Activated CD8-positive, alpha-beta T cell treated with anti-CD3 and anti-CD28 coated beads for 36 hours (primary cell): ENCODE results near the gene ESYT2. TPM values are rescaled to one million over a fixed set of nuclear protein-coding genes. Genes with fewer than 3 reads are reported as not detected.

ENCODE experiments used
- ATAC-seq: fragments of 200-7000 bp; cut with Tn5 transposase; one replicate; pipeline ENCODE4 v1.10.0; 2021; ENCODE audit warnings: mild to moderate bottlenecking, moderate library complexity
- CTCF ChIA-PET: fragments of 350-600 bp; sonication (Branson Sonifier 250); formaldehyde crosslinking; loops from one replicate; lab custom pipeline; 2021; ENCODE audit warnings: antibody characterized with exemption; lab: Charles Lee
- POLR2A ChIA-PET: fragments of 350-600 bp; sonication (Branson Sonifier 250); formaldehyde crosslinking; loops from one replicate; lab custom pipeline; 2021; ENCODE audit warnings: antibody characterized with exemption; lab: Charles Lee
- DNase-seq: peaks from one replicate; pipeline ENCODE4 v3.0.0-alpha.2; 2020
- H3K27ac Mint-ChIP-seq: one replicate; pipeline ENCODE4 v1.8.0; 2021; ENCODE audit warnings: mild to moderate bottlenecking, mixed read lengths
- H3K27me3 Mint-ChIP-seq: one replicate; pipeline ENCODE4 v1.8.0; 2021; ENCODE audit warnings: mixed read lengths
- H3K36me3 Mint-ChIP-seq: one replicate; pipeline ENCODE4 v1.8.0; 2021; ENCODE audit warnings: low read depth, mixed read lengths
- H3K4me1 Mint-ChIP-seq: one replicate; pipeline ENCODE4 v1.8.0; 2021; ENCODE audit warnings: low read depth, mixed read lengths
- H3K4me3 Mint-ChIP-seq: one replicate; pipeline ENCODE4 v1.8.0; 2021; ENCODE audit warnings: mild to moderate bottlenecking, moderate library complexity, mixed read lengths
- H3K9me3 Mint-ChIP-seq: one replicate; pipeline ENCODE4 v1.8.0; 2021; ENCODE audit warnings: mixed read lengths
- intact Hi-C: fragments of 100-400 bp; cut with micrococcal nuclease; formaldehyde crosslinking; loops from one replicate; pipeline ENCODE4 v1.10.0; 2022
- total RNA-seq, 2 experiments: library from RNA; stranded (reverse); gene quantifications; one replicate each; pipeline ENCODE4 v1.2.3, GENCODE V29; 2021
- TF ChIP-seq, protein P1 (sequence below): fragments of 200-600 bp; IDR thresholded peaks from one replicate; pipeline ENCODE4 v1.8.0; 2022; ENCODE audit warnings: antibody characterized with exemption, mild to moderate bottlenecking

Gene ESYT2
- total RNA-seq, 2 experiments from 2014 or later, result 55.5 to 56.6 TPM

DNA sequence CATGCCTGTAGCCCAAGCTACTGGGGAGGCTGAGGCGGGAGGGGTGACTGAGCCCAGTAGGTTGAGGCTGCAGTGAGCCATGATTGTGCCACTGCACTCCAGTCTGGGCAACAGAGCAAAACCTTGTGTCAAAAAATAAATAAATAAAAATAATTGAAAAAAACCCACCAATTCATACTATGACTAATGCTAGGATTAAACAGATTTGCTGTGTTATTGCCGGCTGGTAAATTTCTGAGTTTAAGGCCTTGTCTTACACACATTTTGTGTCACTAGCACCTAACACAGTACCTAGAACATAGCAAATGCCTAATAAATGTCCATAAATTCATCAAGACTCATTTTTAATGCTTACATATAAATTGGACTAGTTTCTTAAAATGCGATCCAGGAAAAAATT is 8.7 kb downstream of the ESYT2 start:
- Mint-ChIP-seq H3K4me3 (peak overlapping the region; percentile 66), H3K9me3 (no peaks in the 10 kb centered on the region), H3K4me1 (peaks cover 87% of the 10 kb centered on the region), H3K27ac (peak overlapping the region; percentile 98), H3K27me3 (no peaks in the 10 kb centered on the region), H3K36me3 (peaks cover 15% of the 10 kb centered on the region)
- ChIA-PET CTCF (interaction anchor here (0.9 kb wide), 1 partner anchor 8 kb away, joined by 3 read pairs; no protein-coding TSS in a partner anchor), POLR2A (interaction anchor here (2.4 to 5.1 kb wide), 2 partner anchors 9 kb away, joined by 9 to 28 read pairs; partner anchors contain the start of gene ESYT2)
- intact Hi-C loops, result loop anchor here (5.0 kb wide), 1 partner anchor 38 kb away; no protein-coding TSS in a partner anchor
- DNase-seq (peak; percentile 25), ATAC-seq (no peak)
- TF ChIP-seq, protein P1, sequence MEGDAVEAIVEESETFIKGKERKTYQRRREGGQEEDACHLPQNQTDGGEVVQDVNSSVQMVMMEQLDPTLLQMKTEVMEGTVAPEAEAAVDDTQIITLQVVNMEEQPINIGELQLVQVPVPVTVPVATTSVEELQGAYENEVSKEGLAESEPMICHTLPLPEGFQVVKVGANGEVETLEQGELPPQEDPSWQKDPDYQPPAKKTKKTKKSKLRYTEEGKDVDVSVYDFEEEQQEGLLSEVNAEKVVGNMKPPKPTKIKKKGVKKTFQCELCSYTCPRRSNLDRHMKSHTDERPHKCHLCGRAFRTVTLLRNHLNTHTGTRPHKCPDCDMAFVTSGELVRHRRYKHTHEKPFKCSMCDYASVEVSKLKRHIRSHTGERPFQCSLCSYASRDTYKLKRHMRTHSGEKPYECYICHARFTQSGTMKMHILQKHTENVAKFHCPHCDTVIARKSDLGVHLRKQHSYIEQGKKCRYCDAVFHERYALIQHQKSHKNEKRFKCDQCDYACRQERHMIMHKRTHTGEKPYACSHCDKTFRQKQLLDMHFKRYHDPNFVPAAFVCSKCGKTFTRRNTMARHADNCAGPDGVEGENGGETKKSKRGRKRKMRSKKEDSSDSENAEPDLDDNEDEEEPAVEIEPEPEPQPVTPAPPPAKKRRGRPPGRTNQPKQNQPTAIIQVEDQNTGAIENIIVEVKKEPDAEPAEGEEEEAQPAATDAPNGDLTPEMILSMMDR, result no peak

GRCh38 chr7:158819571-158820203 is 9.6 kb downstream of the ESYT2 start:
- ATAC-seq (no peak), DNase-seq (peak; percentile 41)
- intact Hi-C loops, result loop anchor here (5.0 kb wide), 2 partner anchors 37 to 117 kb away; partner anchors contain the start of gene NCAPG2
- no peaks in the 10 kb centered on the region for H3K27me3 Mint-ChIP-seq
- H3K36me3 Mint-ChIP-seq, result peaks cover 15% of the 10 kb centered on the region
- peaks cover 90% of the 10 kb centered on the region for H3K4me1 Mint-ChIP-seq
- peak overlapping the region; percentile 81 for H3K4me3 Mint-ChIP-seq
- no peaks in the 10 kb centered on the region for H3K9me3 Mint-ChIP-seq
- TF ChIP-seq, protein P1, result no peak
- ChIA-PET POLR2A (interaction anchor here (0.7 to 5.1 kb wide), 5 partner anchors 8 to 50 kb away, joined by 3 to 28 read pairs (median 6); partner anchors contain the start of gene ESYT2), CTCF (interaction anchor here (0.8 kb wide), 2 partner anchors 8 to 157 kb away, joined by 3 read pairs; no protein-coding TSS in a partner anchor)
- H3K27ac Mint-ChIP-seq, result peak overlapping the region; percentile 98

DNA sequence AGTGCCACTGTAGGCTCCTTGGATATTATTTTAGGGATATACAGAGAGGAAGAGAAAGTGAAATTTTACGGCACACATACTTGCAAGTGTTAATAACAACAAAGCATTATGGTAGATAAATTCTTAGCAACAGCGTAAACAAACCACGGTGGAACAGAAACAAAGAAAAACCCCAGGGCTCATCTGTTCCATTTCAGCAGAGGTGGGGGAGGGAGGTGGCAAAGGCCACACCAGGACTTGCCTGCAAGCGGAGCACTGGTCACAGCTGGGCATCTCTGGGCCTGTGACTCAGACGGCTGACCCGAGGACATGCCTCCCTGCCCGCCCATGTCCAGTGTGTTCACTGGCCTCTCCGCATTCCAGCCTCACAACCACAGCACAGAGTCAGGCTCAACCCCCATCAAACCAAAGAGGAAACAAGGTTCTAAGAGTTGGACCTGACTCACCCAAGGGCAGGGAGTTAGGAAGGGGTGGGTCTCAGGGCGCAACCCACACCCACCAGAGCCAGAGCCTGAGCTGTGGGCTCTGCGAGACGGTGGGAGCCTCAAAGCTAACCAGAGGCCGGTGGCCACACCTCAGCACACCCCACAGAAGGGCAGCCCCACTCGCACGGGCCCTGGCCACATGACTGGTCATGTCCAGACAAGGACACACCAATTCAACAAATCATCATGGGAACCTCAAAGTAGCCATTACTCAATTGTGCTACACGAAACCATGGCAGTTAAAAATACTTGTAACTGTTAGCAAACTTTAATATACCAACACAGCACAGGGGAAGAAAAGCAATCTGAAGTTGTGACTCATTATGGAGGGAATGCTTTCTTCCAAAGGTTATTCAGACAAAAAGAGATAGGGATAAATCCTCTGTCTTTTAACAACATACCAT is 10.7 kb downstream of the ESYT2 start:
- CTCF ChIA-PET, result no interaction called here
- TF ChIP-seq, protein P1, result no peak
- Mint-ChIP-seq H3K9me3 (no peaks in the 10 kb centered on the region), H3K36me3 (peaks cover 20% of the 10 kb centered on the region), H3K4me3 (peak overlapping the region; percentile 81), H3K27me3 (no peaks in the 10 kb centered on the region), H3K27ac (peak overlapping the region; percentile 98), H3K4me1 (peaks cover 91% of the 10 kb centered on the region)
- DNase-seq (peak; percentile 87), ATAC-seq (peak; percentile 74)
- intact Hi-C loops, result loop anchor here (5.0 kb wide), 1 partner anchor 116 kb away; the partner anchor contains the start of gene NCAPG2
- POLR2A ChIA-PET, result interaction anchor here (0.7 to 5.1 kb wide), 5 partner anchors 7 to 49 kb away, joined by 3 to 28 read pairs (median 6); partner anchors contain the start of gene ESYT2

GRCh38 chr7:158816995-158817394 is 12.3 kb downstream of the ESYT2 start:
- peak overlapping the region; percentile 7 for H3K4me3 Mint-ChIP-seq
- CTCF ChIA-PET, result no interaction called here
- TF ChIP-seq, protein P1, result no peak
- H3K36me3 Mint-ChIP-seq, result peaks cover 28% of the 10 kb centered on the region
- DNase-seq (peak; percentile 52), ATAC-seq (no peak)
- H3K9me3 Mint-ChIP-seq, result no peaks in the 10 kb centered on the region
- POLR2A ChIA-PET, result interaction anchor here (1.1 kb wide), 1 partner anchor 112 kb away, joined by 4 read pairs; the partner anchor contains the start of gene NCAPG2
- intact Hi-C loops, result loop anchor here (5.0 kb wide), 1 partner anchor 115 kb away; the partner anchor contains the start of gene NCAPG2
- H3K27ac Mint-ChIP-seq, result peak overlapping the region; percentile 98
- H3K4me1 Mint-ChIP-seq, result peaks cover 98% of the 10 kb centered on the region
- no peaks in the 10 kb centered on the region for H3K27me3 Mint-ChIP-seq
